HL-60 (cell line): ENCODE results near the gene TAOK3.
"Not testable (repeated sequence)": the region's sequence is repeated elsewhere in the genome, so short reads cannot be mapped to it uniquely, and the experiment has no call there.

Source experiments
- DNase-seq, 2 experiments: peaks; one replicate each; pipeline ENCODE4 v3.0.0-alpha.2; 2010 to 2020; ENCODE audit warnings: low read depth in 1 of 2, low spot score in 1 of 2
- H3K27ac ChIP-seq: fragments of 250-450 bp; sonication (Bioruptor Pico); replicated peaks from 2 replicates; pipeline ENCODE4 v1.5.1; 2020; ENCODE audit warnings: mild to moderate bottlenecking, moderate library complexity
- H3K27me3 ChIP-seq: fragments of 250-450 bp; sonication (Bioruptor Pico); 2 replicates; pipeline ENCODE4 v1.5.1; 2021; ENCODE audit warnings: mild to moderate bottlenecking, moderate library complexity; ENCODE audit not compliant: insufficient read depth, poor library complexity, severe bottlenecking
- H3K4me3 ChIP-seq: replicated peaks from 2 replicates; pipeline ENCODE4 v1.5.1; 2011; ENCODE audit warnings: mild to moderate bottlenecking, control low read depth, low read length; ENCODE audit not compliant: insufficient read depth
- GABPA ChIP-seq: IDR thresholded peaks from 2 replicates; pipeline ENCODE4 v1.6.1; 2012; ENCODE audit warnings: low read depth
- POLR2AphosphoS5 ChIP-seq: IDR thresholded peaks from 2 replicates; pipeline ENCODE4 v1.6.1; 2012; ENCODE audit warnings: low read depth
- SPI1 ChIP-seq: IDR thresholded peaks from 2 replicates; pipeline ENCODE4 v1.6.1; 2012; ENCODE audit warnings: low read depth, mild to moderate bottlenecking, borderline replicate concordance
- TF ChIP-seq, protein P1 (sequence below): IDR thresholded peaks from one replicate; pipeline ENCODE4 v1.5.1; 2011; ENCODE audit warnings: low read length, control low read depth, inconsistent platforms; ENCODE audit not compliant: insufficient read depth
- TF ChIP-seq, protein P2 (sequence below): IDR thresholded peaks from 2 replicates; pipeline ENCODE4 v1.6.1; 2012; ENCODE audit warnings: low read depth; ENCODE audit not compliant: insufficient replicate concordance

Gene TAOK3

DNA sequence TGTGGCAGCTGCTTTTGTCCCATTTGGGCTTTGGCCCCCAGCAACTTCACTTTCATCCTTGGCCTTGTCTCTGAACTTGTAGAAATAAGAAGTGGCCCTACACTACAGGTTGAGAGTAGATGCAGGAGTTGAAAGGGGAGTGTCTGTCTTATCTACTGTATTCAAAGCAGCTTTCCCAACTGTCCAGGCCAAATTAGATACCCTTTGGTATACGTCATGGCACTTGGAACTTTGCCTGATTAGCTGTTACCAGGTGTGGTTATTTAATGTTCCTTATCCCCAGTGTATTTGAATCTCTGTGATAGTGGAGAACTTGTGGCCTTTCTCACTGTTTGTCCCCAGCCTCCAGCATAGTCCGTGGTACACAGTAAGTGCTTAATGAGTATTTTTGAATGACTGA, 37.1 kb upstream of the TAOK3 start:
- no peak for DNase-seq
- TF ChIP-seq, protein P1, sequence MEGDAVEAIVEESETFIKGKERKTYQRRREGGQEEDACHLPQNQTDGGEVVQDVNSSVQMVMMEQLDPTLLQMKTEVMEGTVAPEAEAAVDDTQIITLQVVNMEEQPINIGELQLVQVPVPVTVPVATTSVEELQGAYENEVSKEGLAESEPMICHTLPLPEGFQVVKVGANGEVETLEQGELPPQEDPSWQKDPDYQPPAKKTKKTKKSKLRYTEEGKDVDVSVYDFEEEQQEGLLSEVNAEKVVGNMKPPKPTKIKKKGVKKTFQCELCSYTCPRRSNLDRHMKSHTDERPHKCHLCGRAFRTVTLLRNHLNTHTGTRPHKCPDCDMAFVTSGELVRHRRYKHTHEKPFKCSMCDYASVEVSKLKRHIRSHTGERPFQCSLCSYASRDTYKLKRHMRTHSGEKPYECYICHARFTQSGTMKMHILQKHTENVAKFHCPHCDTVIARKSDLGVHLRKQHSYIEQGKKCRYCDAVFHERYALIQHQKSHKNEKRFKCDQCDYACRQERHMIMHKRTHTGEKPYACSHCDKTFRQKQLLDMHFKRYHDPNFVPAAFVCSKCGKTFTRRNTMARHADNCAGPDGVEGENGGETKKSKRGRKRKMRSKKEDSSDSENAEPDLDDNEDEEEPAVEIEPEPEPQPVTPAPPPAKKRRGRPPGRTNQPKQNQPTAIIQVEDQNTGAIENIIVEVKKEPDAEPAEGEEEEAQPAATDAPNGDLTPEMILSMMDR = no peak
- TF ChIP-seq GABPA (no peak), SPI1 (no peak), POLR2AphosphoS5 (no peak)
- TF ChIP-seq, protein P2, sequence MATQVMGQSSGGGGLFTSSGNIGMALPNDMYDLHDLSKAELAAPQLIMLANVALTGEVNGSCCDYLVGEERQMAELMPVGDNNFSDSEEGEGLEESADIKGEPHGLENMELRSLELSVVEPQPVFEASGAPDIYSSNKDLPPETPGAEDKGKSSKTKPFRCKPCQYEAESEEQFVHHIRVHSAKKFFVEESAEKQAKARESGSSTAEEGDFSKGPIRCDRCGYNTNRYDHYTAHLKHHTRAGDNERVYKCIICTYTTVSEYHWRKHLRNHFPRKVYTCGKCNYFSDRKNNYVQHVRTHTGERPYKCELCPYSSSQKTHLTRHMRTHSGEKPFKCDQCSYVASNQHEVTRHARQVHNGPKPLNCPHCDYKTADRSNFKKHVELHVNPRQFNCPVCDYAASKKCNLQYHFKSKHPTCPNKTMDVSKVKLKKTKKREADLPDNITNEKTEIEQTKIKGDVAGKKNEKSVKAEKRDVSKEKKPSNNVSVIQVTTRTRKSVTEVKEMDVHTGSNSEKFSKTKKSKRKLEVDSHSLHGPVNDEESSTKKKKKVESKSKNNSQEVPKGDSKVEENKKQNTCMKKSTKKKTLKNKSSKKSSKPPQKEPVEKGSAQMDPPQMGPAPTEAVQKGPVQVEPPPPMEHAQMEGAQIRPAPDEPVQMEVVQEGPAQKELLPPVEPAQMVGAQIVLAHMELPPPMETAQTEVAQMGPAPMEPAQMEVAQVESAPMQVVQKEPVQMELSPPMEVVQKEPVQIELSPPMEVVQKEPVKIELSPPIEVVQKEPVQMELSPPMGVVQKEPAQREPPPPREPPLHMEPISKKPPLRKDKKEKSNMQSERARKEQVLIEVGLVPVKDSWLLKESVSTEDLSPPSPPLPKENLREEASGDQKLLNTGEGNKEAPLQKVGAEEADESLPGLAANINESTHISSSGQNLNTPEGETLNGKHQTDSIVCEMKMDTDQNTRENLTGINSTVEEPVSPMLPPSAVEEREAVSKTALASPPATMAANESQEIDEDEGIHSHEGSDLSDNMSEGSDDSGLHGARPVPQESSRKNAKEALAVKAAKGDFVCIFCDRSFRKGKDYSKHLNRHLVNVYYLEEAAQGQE = no peak
- Histone ChIP-seq H3K27ac (no peak overlapping the region), H3K27me3 (no peaks in the 10 kb centered on the region), H3K4me3 (no peak overlapping the region)

DNA sequence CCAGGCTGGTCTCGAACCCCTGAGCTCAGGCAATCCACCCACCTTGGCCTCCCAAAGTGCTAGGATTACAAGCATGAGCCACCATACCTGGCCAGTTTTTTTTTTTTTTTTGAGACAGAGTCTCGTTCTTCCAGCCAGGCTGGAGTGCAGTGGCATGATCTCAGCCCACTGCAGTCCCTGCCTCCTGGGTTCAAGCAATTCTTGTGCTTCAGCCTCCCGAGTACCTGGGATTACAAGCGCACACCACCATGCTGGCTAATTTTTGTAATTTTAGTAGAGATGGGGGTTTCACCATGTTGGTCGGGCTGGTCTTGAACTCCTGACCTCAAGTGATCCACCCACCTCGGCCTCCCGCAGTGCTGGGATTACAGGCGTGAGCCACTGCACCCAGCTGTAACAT, 35.5 kb upstream of the TAOK3 start:
- H3K4me3 ChIP-seq, H3K27me3 ChIP-seq, DNase-seq, H3K27ac ChIP-seq: not testable (repeated sequence)

DNA sequence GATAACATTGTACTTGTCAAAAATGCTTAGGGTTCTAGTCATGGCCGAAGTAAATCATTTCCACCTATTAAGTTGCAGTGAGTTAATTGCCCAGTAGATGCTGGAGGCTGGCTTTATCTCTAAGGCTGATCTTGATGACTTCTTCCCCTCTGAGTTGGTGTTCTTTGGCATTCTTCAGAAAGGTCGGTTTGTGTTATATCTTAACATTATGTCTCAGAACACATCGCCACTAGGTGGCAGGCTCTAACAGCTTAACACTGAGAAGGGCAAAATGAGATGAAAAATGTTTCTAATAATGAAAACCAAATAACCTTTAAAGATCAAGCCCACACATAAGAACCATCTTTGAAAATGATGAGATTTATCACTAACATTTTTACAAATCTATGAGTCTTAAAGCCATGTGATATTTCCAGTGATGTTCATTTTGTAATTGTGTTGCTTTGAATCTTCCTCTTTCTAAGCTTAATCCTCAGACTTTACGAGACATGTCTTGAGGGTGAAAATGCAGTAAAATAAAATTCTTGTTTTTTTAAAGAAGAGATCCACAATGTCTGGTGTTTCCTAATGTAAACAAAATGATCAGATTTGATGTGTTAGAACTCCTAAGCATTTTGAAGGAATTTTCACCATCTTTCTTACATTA, 32.3 kb upstream of the TAOK3 start:
- TF ChIP-seq, protein P1 = peak; percentile 56
- TF ChIP-seq POLR2AphosphoS5 = no peak
- peak; percentile 41 to 55 for DNase-seq
- H3K27me3 ChIP-seq = no peaks in the 10 kb centered on the region
- H3K27ac ChIP-seq = no peak overlapping the region
- H3K4me3 ChIP-seq = no peak overlapping the region

DNA sequence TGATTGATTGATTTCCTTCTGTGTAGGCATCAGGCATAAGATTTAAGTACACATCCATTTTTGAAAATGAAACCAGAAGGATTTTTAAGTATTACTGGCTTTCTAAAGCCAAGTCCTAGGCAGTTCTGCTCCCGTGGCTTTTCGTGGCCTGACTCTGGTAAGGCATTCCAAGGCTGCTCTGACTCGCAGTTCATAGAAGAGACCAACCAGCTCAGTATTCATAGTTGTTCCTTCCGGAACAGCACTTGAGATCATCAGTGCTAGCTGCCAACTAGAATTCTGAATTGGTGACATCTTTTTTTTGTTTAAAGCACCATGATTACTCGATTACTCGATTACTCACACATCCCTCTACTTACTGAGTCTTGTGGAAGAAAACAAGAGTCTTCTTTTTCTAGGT, 29.5 kb upstream of the TAOK3 start:
- TF ChIP-seq POLR2AphosphoS5 (no peak), SPI1 (no peak), GABPA (no peak)
- TF ChIP-seq, protein P1 = no peak
- TF ChIP-seq, protein P2 = no peak
- no peak for DNase-seq
- no peaks in the 10 kb centered on the region for H3K27me3 ChIP-seq
- H3K27ac ChIP-seq = no peak overlapping the region
- no peak overlapping the region for H3K4me3 ChIP-seq
